GM19324 (cell line): ENCODE results near the gene MEIOSIN.
"Not testable (repeated sequence)": the region's sequence is repeated elsewhere in the genome, so short reads cannot be mapped to it uniquely, and the experiment has no call there.

Source experiments
- ATAC-seq: cut with Tn5 transposase; IDR thresholded peaks from one replicate; pipeline ENCODE4 v1.9.1; 2021; ENCODE audit warnings: mild to moderate bottlenecking, moderate library complexity; ENCODE audit not compliant: unreplicated experiment, low FRiP score

The MEIOSIN gene

GRCh38 chr19:45733160-45733810, at the start of gene MEIOSIN:
Gene MEIOSIN, plus strand, starts transcription at chr19:45733439. Its CDS starts 1,938 bp downstream, at chr19:45735377.
- no peak for ATAC-seq

- not testable (repeated sequence) for ATAC-seq
Observed at GRCh38 chr19:45685045-45685444, 48.2 kb upstream of the MEIOSIN start.

GRCh38 chr19:45687599-45687998, 45.6 kb upstream of the MEIOSIN start:
- no peak for ATAC-seq

- peak; percentile 63 for ATAC-seq
Observed at GRCh38 chr19:45691516-45692186, 41.6 kb upstream of the MEIOSIN start, which contains the start of gene SNRPD2. Gene SNRPD2, minus strand, starts transcription at chr19:45691953. Its CDS starts 65 bp downstream, at chr19:45691888.

- ATAC-seq, result peak; percentile 89
Observed at GRCh38 chr19:45692187-45693105, 40.8 kb upstream of the MEIOSIN start, which contains the start of gene QPCTL. Gene QPCTL, plus strand, starts transcription at chr19:45692666. Its CDS starts 38 bp downstream, at chr19:45692704.

- ATAC-seq, result no peak
Observed at GRCh38 chr19:45693106-45693788, 40.0 kb upstream of the MEIOSIN start.

- ATAC-seq, result no peak
Observed at GRCh38 chr19:45701676-45702075, 31.6 kb upstream of the MEIOSIN start.

- no peak for ATAC-seq
Observed at GRCh38 chr19:45705115-45705514, 28.1 kb upstream of the MEIOSIN start.

GRCh38 chr19:45705710-45706415, 27.4 kb upstream of the MEIOSIN start:
- no peak for ATAC-seq

- ATAC-seq, result no peak
Observed at GRCh38 chr19:45710356-45711130, 22.7 kb upstream of the MEIOSIN start.

GRCh38 chr19:45711851-45712698, 21.2 kb upstream of the MEIOSIN start:
- ATAC-seq, result no peak

GRCh38 chr19:45712699-45713067, 20.6 kb upstream of the MEIOSIN start:
- no peak for ATAC-seq

- no peak for ATAC-seq
Observed at GRCh38 chr19:45713141-45713540, 20.1 kb upstream of the MEIOSIN start.

GRCh38 chr19:45715139-45715538, 18.1 kb upstream of the MEIOSIN start:
- ATAC-seq, result no peak

GRCh38 chr19:45716359-45717130, 16.7 kb upstream of the MEIOSIN start:
- ATAC-seq, result no peak

- peak; percentile 94 for ATAC-seq
Observed at GRCh38 chr19:45717131-45717982, 15.9 kb upstream of the MEIOSIN start.
